SK-N-SH (cell line): ENCODE measurements around the gene PCK2. TPM values are rescaled to one million over a fixed set of nuclear protein-coding genes. Genes with fewer than 3 reads are reported as not detected.
"Not testable (repeated sequence)": the region's sequence is repeated elsewhere in the genome, so short reads cannot be mapped to it uniquely, and the experiment has no call there.

ENCODE experiments used
- CTCF ChIA-PET: fragments of 300-600, 350-600 bp; formaldehyde crosslinking; extraction: SDS; loops from one replicate; lab custom pipeline; 2021; lab: Yijun Ruan, JAX
- POLR2A ChIA-PET: fragments of 350-600 bp; sonication (Branson Sonifier 250); formaldehyde crosslinking; extraction: SDS; loops from one replicate; lab custom pipeline; 2020; ENCODE audit warnings: antibody characterized with exemption, inconsistent platforms; lab: Yijun Ruan, JAX
- DNase-seq: peaks from one replicate; pipeline ENCODE4 v3.0.0; 2012
- H2AFZ ChIP-seq: fragments of 200-600 bp; sonication (generic); 2 replicates; pipeline ENCODE4 v1.8.1; 2016; ENCODE audit warnings: antibody characterized with exemption, mild to moderate bottlenecking, low read depth
- H3F3A ChIP-seq: fragments of 200-600 bp; sonication (generic); replicated peaks from 2 replicates; pipeline ENCODE3; 2016; ENCODE audit warnings: antibody characterized with exemption, mild to moderate bottlenecking; ENCODE audit not compliant: insufficient read depth
- H3K27ac ChIP-seq, 2 experiments: fragments of 200-500 bp in 1 of 2; fragments of 200-600 bp in 1 of 2; sonication (Bioruptor generic) in 1 of 2; sonication (generic), shearing (Covaris generic) in 1 of 2; 2 replicates each; pipeline versions ENCODE4 v1.5.1 to v1.6.1; 2014 to 2016; ENCODE audit warnings: low read depth in 2 of 2, inconsistent platforms in 1 of 2, low read length in 1 of 2, mild to moderate bottlenecking in 1 of 2, mixed read lengths in 1 of 2
- H3K27me3 ChIP-seq: fragments of 200-600 bp; sonication (generic), shearing (Covaris generic); 2 replicates; pipeline ENCODE4 v1.6.1; 2016; ENCODE audit warnings: mixed run types; ENCODE audit not compliant: insufficient read depth
- H3K36me3 ChIP-seq, 2 experiments: fragments of 200-500 bp in 1 of 2; fragments of 200-600 bp in 1 of 2; sonication (Bioruptor generic) in 1 of 2; sonication (generic) in 1 of 2; replicated peaks in 1 of 2; 2 replicates each; pipeline versions ENCODE3 to v1.5.1; 2014 to 2016; ENCODE audit warnings: low read length in 1 of 2, mild to moderate bottlenecking in 1 of 2; ENCODE audit not compliant: insufficient read depth in 2 of 2, control insufficient read depth in 1 of 2
- H3K4me1 ChIP-seq, 2 experiments: fragments of 200-500 bp in 1 of 2; fragments of 200-600 bp in 1 of 2; sonication (Bioruptor generic) in 1 of 2; sonication (generic), shearing (Covaris generic) in 1 of 2; 2 replicates each; pipeline versions ENCODE4 v1.5.1 to v1.6.1; 2014 to 2016; ENCODE audit warnings: low read depth in 1 of 2, low read length in 1 of 2, mixed run types in 1 of 2; ENCODE audit not compliant: insufficient read depth in 2 of 2, control insufficient read depth in 1 of 2
- H3K4me2 ChIP-seq: fragments of 200-600 bp; sonication (generic), shearing (Covaris generic); 2 replicates; pipeline ENCODE4 v1.6.1; 2017; ENCODE audit warnings: mixed run types
- H3K4me3 ChIP-seq, 2 experiments: fragments of 200-500 bp in 1 of 2; fragments of 200-600 bp in 1 of 2; sonication (Bioruptor generic) in 1 of 2; sonication (generic), shearing (Covaris generic) in 1 of 2; 2 replicates each; pipeline versions ENCODE4 v1.5.1 to v1.8.1; 2014 to 2016; ENCODE audit warnings: low read depth in 2 of 2, inconsistent platforms in 1 of 2, low read length in 1 of 2, mild to moderate bottlenecking in 1 of 2, mixed read lengths in 1 of 2, moderate library complexity in 1 of 2
- H3K79me2 ChIP-seq: fragments of 200-600 bp; sonication (generic); 2 replicates; pipeline ENCODE4 v1.8.1; 2017; ENCODE audit warnings: mild to moderate bottlenecking; ENCODE audit not compliant: insufficient read depth
- H3K9ac ChIP-seq: fragments of 200-600 bp; sonication (generic); 2 replicates; pipeline ENCODE4 v1.6.1; 2017; ENCODE audit warnings: mixed run types
- H3K9me2 ChIP-seq: fragments of 200-600 bp; sonication (generic); 2 replicates; pipeline ENCODE4 v1.6.1; 2017; ENCODE audit warnings: mixed run types
- H3K9me3 ChIP-seq: fragments of 200-600 bp; sonication (generic); 2 replicates; pipeline ENCODE4 v1.6.1; 2017; ENCODE audit warnings: mixed run types, mild to moderate bottlenecking, moderate library complexity
- H4K20me1 ChIP-seq: fragments of 200-600 bp; sonication (generic); 2 replicates; pipeline ENCODE4 v1.6.1; 2017; ENCODE audit warnings: mild to moderate bottlenecking, mixed run types; ENCODE audit not compliant: insufficient read depth
- FOXJ3 ChIP-seq: sonication (generic); formaldehyde crosslinking; IDR thresholded peaks from 2 replicates; pipeline ENCODE4 v1.5.1; 2020; ENCODE audit warnings: mild to moderate bottlenecking, missing genetic modification reagents
- MAX ChIP-seq: IDR thresholded peaks from 2 replicates; pipeline ENCODE4 v1.4.0; 2012; ENCODE audit warnings: low read depth
- MXI1 ChIP-seq: IDR thresholded peaks from 2 replicates; pipeline ENCODE4 v1.6.1; 2012; ENCODE audit warnings: mild to moderate bottlenecking, low read depth, low read length, improper control_type of control experiment
- NFIC ChIP-seq: IDR thresholded peaks from 2 replicates; pipeline ENCODE4 v1.4.0; 2012; ENCODE audit warnings: borderline replicate concordance
- REST ChIP-seq: IDR thresholded peaks from 2 replicates; pipeline ENCODE4 v1.6.1; 2012; ENCODE audit warnings: mild to moderate bottlenecking, low read depth, low read length, moderate library complexity
- RXRA ChIP-seq: IDR thresholded peaks from 2 replicates; pipeline ENCODE4 v1.4.0; 2012; ENCODE audit warnings: low read depth, mild to moderate bottlenecking, borderline replicate concordance
- SIN3A ChIP-seq: IDR thresholded peaks from 2 replicates; pipeline ENCODE4 v1.6.1; 2012; ENCODE audit warnings: low read depth, mild to moderate bottlenecking, low read length, moderate library complexity, borderline replicate concordance
- TAF1 ChIP-seq: IDR thresholded peaks from 2 replicates; pipeline ENCODE4 v1.6.1; 2012; ENCODE audit warnings: low read depth, mild to moderate bottlenecking, low read length, moderate library complexity, borderline replicate concordance
- TCF12 ChIP-seq: IDR thresholded peaks from 2 replicates; pipeline ENCODE4 v1.4.0; 2012
- USF2 ChIP-seq: fragments of 150-350 bp; IDR thresholded peaks from 2 replicates; pipeline ENCODE4 v1.6.1; 2017; ENCODE audit warnings: antibody characterized with exemption, low read length, low read depth, borderline replicate concordance
- YY1 ChIP-seq: IDR thresholded peaks from 2 replicates; pipeline ENCODE4 v1.4.0; 2012; ENCODE audit warnings: low read depth, mild to moderate bottlenecking
- WGBS: methylation state at CpG from one replicate; pipeline ENCODE4 v1.1.6; 2017; ENCODE audit warnings: low lambda C conversion rate; 5-methylcytosine and 5-hydroxymethylcytosine counted together
- polyA plus RNA-seq, 3 experiments: library from polyadenylated mRNA; depleted of rRNA; stranded (reverse); fragments of >200 nt; gene quantifications; 2 replicates each; pipeline ENCODE4 v1.2.3, GENCODE V29; 2012

PCK2 gene
- polyA plus RNA-seq, 1 of the 3 experiments (the other 2 are of a cell fraction): 16.6 TPM

- no peak for TF ChIP-seq SIN3A
- TF ChIP-seq RXRA: no peak
- TF ChIP-seq MAX: peak; percentile 78
- no peak for TF ChIP-seq NFIC
Observed at GRCh38 chr14:24093901-24094840, at the start of gene PCK2 (continued).

GRCh38 chr14:24049002-24049401 is 45.1 kb upstream of the PCK2 start:
- 71% methylated on average over 2 of the region's 2 CpGs for WGBS
- H3F3A ChIP-seq, H3K4me3 ChIP-seq, H2AFZ ChIP-seq, DNase-seq, H3K36me3 ChIP-seq, H3K9me3 ChIP-seq, POLR2A ChIA-PET, H3K27me3 ChIP-seq, H3K79me2 ChIP-seq, H3K4me2 ChIP-seq, H3K27ac ChIP-seq, H3K9me2 ChIP-seq, H4K20me1 ChIP-seq, H3K9ac ChIP-seq: not testable (repeated sequence)
- CTCF ChIA-PET: interaction anchor here (42.8 kb wide), 1 partner anchor 51 kb away, joined by 1159 read pairs; the partner anchor contains the start of gene PCK2
- H3K4me1 ChIP-seq: peaks cover 0 to 18% of the 10 kb centered on the region in 2 experiments; a peak in 1 of 4 replicates

GRCh38 chr14:24050753-24051152 is 43.4 kb upstream of the PCK2 start:
- H2AFZ ChIP-seq, H3K36me3 ChIP-seq, H3K9me2 ChIP-seq, H4K20me1 ChIP-seq, H3K79me2 ChIP-seq, H3K27ac ChIP-seq, DNase-seq, H3K4me3 ChIP-seq, H3K9ac ChIP-seq, H3K9me3 ChIP-seq, H3F3A ChIP-seq, H3K4me2 ChIP-seq, H3K27me3 ChIP-seq: not testable (repeated sequence)
- H3K4me1 ChIP-seq: peaks cover 0 to 18% of the 10 kb centered on the region in 2 experiments; a peak in 1 of 4 replicates
- ChIA-PET POLR2A (interaction anchor here (2.1 to 3.1 kb wide), 3 partner anchors 29 to 64 kb away, joined by 11 to 22 read pairs (median 14); partner anchors contain the start of genes DCAF11, NRL and PCK2), CTCF (interaction anchor here (0.6 to 42.8 kb wide), 3 partner anchors 49 to 171 kb away, joined by 3 to 1159 read pairs (median 3); partner anchors contain the start of genes IRF9 and PCK2)
- WGBS: 79% methylated on average over 8 of the region's 8 CpGs

- H3K9ac ChIP-seq: peak overlapping the region; percentile 53; the same call in 1 of the 2 replicates
- H4K20me1 ChIP-seq: no peaks in the 10 kb centered on the region
- H3K4me3 ChIP-seq: peak overlapping the region; percentile 72 to 80
- no peak for DNase-seq
- H3K36me3 ChIP-seq: no peaks in the 10 kb centered on the region
- peak overlapping the region; percentile 88 for H3K4me2 ChIP-seq
- peaks cover 0 to 18% of the 10 kb centered on the region in 2 experiments; a peak in 1 of 4 replicates for H3K4me1 ChIP-seq
- H3K27me3 ChIP-seq: no peaks in the 10 kb centered on the region; the same call in 1 of the 2 replicates
- peak overlapping the region in 1 of 2 experiments; percentile 81; a peak in 2 of 4 replicates for H3K27ac ChIP-seq
- no peaks in the 10 kb centered on the region for H3F3A ChIP-seq
- H3K79me2 ChIP-seq: no peaks in the 10 kb centered on the region
- POLR2A ChIA-PET: interaction anchor here (0.5 to 3.1 kb wide), 11 partner anchors 22 to 549 kb away, joined by 3 to 22 read pairs (median 6); partner anchors contain the start of genes DCAF11, EMC9, NRL and PCK2
- CTCF ChIA-PET: interaction anchor here (0.7 to 42.8 kb wide), 6 partner anchors 29 to 462 kb away, joined by 3 to 1159 read pairs (median 5); partner anchors contain the start of genes IRF9 and PCK2
- no peaks in the 10 kb centered on the region for H3K9me3 ChIP-seq
- 54% methylated on average over 13 of the region's 20 CpGs for WGBS
- no peaks in the 10 kb centered on the region for H3K9me2 ChIP-seq
- peak overlapping the region; percentile 96; the same call in 1 of the 2 replicates for H2AFZ ChIP-seq
- no peak for TF ChIP-seq TAF1
- no peak for TF ChIP-seq YY1
- TF ChIP-seq TCF12: no peak
- TF ChIP-seq FOXJ3 (CRISPR knock-in tag): no peak
- TF ChIP-seq USF2: no peak
- TF ChIP-seq MXI1: no peak
- TF ChIP-seq SIN3A: no peak
- TF ChIP-seq REST: no peak
- TF ChIP-seq NFIC: no peak
Observed at GRCh38 chr14:24051176-24051788, 42.8 kb upstream of the PCK2 start.
